ENCODE measurements around the gene ATF4.

ATF4 gene, protein sequence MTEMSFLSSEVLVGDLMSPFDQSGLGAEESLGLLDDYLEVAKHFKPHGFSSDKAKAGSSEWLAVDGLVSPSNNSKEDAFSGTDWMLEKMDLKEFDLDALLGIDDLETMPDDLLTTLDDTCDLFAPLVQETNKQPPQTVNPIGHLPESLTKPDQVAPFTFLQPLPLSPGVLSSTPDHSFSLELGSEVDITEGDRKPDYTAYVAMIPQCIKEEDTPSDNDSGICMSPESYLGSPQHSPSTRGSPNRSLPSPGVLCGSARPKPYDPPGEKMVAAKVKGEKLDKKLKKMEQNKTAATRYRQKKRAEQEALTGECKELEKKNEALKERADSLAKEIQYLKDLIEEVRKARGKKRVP

DNA sequence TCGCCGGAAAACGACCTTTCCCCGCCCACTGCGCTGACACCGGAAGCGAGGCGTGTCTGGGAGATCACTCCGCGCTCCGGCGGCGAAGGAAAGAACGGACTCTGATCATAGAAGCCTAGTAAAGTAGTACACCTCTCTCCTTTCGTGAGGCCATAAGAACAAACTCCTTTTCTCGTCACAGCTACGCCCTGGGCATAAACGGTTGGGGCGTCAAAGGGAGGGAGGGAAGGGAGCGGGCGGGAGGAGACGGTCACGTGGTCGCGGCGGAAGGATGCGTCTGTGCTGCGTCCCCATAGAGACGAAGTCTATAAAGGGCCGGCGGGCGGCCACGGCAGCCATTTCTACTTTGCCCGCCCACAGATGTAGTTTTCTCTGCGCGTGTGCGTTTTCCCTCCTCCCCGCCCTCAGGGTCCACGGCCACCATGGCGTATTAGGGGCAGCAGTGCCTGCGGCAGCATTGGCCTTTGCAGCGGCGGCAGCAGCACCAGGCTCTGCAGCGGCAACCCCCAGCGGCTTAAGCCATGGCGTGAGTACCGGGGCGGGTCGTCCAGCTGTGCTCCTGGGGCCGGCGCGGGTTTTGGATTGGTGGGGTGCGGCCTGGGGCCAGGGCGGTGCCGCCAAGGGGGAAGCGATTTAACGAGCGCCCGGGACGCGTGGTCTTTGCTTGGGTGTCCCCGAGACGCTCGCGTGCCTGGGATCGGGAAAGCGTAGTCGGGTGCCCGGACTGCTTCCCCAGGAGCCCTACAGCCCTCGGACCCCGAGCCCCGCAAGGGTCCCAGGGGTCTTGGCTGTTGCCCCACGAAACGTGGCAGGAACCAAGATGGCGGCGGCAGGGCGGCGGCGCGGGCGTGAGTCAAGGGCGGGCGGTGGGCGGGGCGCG, at the start of gene ATF4:
Gene ATF4, plus strand, starts transcription at position 337 of the 880 bp plus-strand sequence. CDS start 884 bp downstream, outside the sequence.
- TF ChIP-seq, protein P1, sequence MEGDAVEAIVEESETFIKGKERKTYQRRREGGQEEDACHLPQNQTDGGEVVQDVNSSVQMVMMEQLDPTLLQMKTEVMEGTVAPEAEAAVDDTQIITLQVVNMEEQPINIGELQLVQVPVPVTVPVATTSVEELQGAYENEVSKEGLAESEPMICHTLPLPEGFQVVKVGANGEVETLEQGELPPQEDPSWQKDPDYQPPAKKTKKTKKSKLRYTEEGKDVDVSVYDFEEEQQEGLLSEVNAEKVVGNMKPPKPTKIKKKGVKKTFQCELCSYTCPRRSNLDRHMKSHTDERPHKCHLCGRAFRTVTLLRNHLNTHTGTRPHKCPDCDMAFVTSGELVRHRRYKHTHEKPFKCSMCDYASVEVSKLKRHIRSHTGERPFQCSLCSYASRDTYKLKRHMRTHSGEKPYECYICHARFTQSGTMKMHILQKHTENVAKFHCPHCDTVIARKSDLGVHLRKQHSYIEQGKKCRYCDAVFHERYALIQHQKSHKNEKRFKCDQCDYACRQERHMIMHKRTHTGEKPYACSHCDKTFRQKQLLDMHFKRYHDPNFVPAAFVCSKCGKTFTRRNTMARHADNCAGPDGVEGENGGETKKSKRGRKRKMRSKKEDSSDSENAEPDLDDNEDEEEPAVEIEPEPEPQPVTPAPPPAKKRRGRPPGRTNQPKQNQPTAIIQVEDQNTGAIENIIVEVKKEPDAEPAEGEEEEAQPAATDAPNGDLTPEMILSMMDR (IDR thresholded peaks at IDR 0.05; ENCODE audit: low read depth, low read length) = no peak
- peak within 1 kb of the TSS; percentile 98 for H3K4me3 ChIP-seq (ENCODE audit: low read depth, low read length)

DNA sequence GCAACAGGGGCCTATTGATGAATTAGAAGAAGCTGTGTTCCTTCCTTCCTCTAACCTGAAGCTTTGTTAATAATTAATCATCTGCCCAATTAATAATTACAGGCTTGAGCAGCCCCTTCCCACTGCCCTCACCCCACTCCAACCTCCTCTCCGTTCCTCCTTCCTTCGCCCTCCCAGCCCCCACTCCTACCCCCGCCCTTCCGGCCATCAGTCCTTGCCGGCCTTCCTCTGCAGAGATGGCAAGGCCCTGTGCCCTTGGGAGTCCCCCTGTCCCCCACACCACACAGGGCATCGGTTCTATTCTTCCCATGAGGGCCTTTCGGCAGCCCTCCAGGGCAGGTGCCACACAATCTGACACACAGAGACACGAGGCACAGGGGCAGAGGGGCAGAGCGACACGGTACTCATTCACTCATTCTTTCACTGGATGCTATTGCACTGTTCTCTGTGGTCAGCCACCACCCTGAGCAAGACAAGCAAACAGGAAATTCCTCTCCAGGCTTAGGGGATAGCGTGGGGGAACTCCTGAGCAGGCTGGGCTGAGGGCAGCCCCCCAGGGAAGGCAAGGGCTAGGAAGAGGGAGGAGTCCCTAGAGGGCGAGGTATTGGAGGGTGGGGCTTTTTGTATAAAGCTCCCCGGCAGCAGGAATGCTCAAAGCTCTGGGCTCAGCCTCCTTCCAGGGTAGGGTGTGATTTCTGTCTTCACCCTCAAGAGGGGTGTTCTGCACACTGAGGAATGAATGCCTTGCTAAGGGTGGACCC, 48.8 kb upstream of the ATF4 start:
- TF ChIP-seq, protein P1 (IDR thresholded peaks at IDR 0.05; ENCODE audit: low read depth, low read length) = no peak

DNA sequence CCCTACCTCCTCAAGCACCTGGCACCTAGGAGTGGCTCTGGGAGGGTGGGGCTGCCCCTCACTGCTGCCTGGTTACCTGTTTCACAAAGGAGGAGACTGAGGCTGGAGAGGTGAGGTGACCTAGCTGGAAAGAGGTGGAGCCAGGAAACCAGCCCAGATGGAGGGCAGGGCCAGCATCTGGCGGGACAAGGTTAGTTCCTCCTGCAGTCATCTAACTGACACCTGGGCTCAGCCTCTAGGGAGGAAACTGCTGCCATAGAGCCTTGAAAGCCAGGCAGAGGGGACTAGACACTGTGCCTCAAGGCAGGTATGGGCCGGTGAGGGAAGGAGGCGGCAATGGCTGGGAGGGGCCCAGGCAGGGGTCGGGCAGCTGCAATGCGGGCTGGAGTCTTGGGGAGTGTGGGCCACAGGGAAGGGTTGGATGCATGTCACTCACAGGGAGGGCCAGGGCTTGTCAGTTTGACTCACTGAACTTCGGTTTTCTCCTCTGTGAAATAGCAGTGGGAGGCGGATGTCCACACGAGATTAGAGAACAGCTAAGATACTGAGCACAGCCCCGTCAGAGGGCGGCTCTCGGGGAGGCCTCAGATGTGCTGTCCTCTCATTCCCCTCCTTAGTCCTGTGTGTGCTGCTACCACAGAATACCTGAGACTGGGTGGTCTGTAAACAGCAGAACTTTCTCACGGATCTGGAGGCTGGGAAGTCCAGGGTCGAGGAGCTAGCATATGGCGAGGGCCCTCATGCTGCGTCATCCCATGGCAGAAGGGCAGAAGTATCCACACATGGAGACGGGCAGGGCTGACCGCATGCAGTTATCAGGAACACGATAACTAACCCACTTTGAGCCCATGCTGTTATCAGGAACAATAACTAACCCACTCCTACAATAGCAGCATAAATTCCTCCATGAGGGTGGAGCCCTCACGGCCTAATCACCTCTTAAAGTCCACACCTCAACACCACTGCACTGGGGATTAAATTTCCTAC, 47.5 kb upstream of the ATF4 start:
- TF ChIP-seq, protein P1 (IDR thresholded peaks at IDR 0.05; ENCODE audit: low read depth, low read length) = no peak
- no peak overlapping the region for H3K4me3 ChIP-seq (ENCODE audit: low read depth, low read length)

More for the DNA sequence above, 48.8 kb upstream of the ATF4 start:
- no peak overlapping the region for H3K4me3 ChIP-seq (ENCODE audit: low read depth, low read length)

DNA sequence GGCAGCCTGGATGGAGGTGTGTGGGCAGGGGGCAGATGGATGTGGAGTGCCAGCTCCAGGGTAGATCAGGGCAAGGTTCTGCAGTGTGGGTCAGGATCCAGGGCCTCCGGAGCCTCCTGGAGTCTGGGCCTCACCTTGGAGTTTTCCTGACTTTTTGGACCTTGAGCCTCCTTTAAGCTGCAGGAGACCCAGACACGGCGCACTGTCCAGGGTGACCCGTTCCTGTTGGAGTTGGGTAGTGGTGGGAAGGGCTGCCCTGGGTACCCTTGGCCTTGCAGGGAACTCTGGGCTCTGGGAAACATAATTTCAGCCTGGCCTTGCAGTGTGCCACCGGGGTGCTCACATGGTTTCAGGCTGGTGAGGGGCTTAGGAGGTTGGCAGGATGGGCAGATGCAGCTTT, 46.5 kb upstream of the ATF4 start:
- H3K4me3 ChIP-seq (ENCODE audit: low read depth, low read length) = no peak overlapping the region
- TF ChIP-seq, protein P1 (IDR thresholded peaks at IDR 0.05; ENCODE audit: low read depth, low read length) = no peak

DNA sequence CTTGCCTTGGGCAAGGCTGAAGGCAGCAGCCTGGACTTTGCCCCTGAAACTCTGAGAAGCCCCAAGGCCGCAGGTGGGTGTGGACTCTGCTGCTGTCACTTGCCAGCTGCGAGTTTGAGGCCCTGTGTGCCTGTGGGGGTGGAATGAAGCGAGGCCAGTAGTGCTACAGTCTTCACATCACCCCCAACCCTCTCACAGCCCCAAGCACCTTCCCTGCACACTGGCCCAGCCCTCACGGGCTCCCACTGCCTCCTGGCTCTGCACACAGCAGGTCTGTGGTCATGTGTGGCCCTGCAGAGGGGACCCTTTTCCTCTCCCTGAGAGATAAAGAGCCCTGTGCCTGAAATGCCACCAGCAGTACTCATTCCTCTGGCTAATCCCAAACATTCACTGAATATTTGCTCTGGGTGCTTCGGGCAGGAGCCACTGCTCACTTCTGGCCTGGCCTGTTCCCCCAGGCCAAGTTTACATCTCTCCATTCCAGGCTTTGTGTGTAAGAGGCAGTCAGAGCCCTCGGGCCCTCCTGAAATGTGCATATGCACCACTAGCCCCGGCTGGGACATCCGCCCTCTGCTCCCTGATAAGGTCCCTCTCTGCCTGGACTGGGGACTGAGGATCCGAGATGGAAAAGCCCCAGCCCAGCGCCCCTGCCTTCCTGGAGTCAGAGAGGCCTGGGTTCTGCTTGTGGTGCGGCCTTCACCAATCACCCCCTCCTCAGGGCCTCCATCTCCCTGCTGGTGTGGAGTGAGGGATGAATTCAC, 45.8 kb upstream of the ATF4 start:
- H3K4me3 ChIP-seq (ENCODE audit: low read depth, low read length) = no peak overlapping the region
- TF ChIP-seq, protein P1 (IDR thresholded peaks at IDR 0.05; ENCODE audit: low read depth, low read length) = no peak

DNA sequence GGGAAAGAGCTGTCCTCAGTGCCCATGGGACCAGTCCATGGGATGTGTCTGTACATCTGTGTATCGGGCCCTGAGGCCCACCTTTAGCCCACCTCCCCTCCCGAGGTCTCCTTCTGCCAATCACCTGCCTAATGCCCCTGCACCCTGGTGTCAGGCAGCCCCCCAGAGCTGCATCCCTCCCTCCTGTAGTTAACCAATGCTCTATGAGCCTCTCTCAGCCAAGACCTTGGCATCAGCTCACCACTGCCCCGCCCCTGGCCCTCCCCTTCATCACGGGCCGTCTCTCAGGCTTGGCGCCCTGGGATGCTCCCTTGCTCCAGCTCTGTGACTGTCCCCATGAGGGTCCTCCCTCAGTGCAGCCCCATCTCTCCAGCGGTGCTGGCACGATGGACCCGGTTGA, 45.0 kb upstream of the ATF4 start:
- TF ChIP-seq, protein P1 (IDR thresholded peaks at IDR 0.05; ENCODE audit: low read depth, low read length) = no peak
- H3K4me3 ChIP-seq (ENCODE audit: low read depth, low read length) = no peak overlapping the region
